Endothelial cell (in vitro differentiated cells): ENCODE results near the gene CHPF. TPM values are rescaled to one million over a fixed set of nuclear protein-coding genes. Genes with fewer than 3 reads are reported as not detected.

Experiments used
- DNase-seq: peaks from one replicate; pipeline ENCODE4 v3.0.0; 2021; ENCODE audit warnings: low spot score
- H3K27ac Mint-ChIP-seq: one replicate; pipeline ENCODE4 v1.8.0; 2021; ENCODE audit warnings: mixed read lengths, inconsistent platforms; ENCODE audit not compliant: unreplicated experiment
- H3K27me3 Mint-ChIP-seq: one replicate; pipeline ENCODE4 v1.8.0; 2021; ENCODE audit warnings: mild to moderate bottlenecking, moderate library complexity, mixed read lengths, inconsistent platforms; ENCODE audit not compliant: unreplicated experiment
- H3K36me3 Mint-ChIP-seq: one replicate; pipeline ENCODE4 v1.8.0; 2021; ENCODE audit warnings: mild to moderate bottlenecking, low read depth, mixed read lengths, inconsistent platforms; ENCODE audit not compliant: unreplicated experiment
- H3K4me1 Mint-ChIP-seq: one replicate; pipeline ENCODE4 v1.8.0; 2021; ENCODE audit warnings: mild to moderate bottlenecking, mixed read lengths, inconsistent platforms; ENCODE audit not compliant: unreplicated experiment
- H3K4me3 Mint-ChIP-seq: one replicate; pipeline ENCODE4 v1.8.0; 2021; ENCODE audit warnings: mild to moderate bottlenecking, mixed read lengths, inconsistent platforms; ENCODE audit not compliant: unreplicated experiment
- H3K9me3 Mint-ChIP-seq: one replicate; pipeline ENCODE4 v1.8.0; 2021; ENCODE audit warnings: mixed read lengths, inconsistent platforms; ENCODE audit not compliant: unreplicated experiment
- total RNA-seq: library from RNA; stranded (reverse); fragmentation: NEBNext Ultra II Directional; extraction: Animal tissue kit (Norgen Biotek cat#: 25700); gene quantifications from one replicate; pipeline ENCODE4 v1.2.1, GENCODE V29; 2021; ENCODE audit not compliant: unreplicated experiment
- TF ChIP-seq, protein P1 (sequence below): fragments of 200-600 bp; sonication (generic); IDR thresholded peaks from one replicate; pipeline ENCODE4 v1.5.0; 2021; ENCODE audit warnings: antibody characterized with exemption; ENCODE audit not compliant: unreplicated experiment

The CHPF gene
- total RNA-seq, 1 donor from 2014 or later, result 4.1 TPM

DNA sequence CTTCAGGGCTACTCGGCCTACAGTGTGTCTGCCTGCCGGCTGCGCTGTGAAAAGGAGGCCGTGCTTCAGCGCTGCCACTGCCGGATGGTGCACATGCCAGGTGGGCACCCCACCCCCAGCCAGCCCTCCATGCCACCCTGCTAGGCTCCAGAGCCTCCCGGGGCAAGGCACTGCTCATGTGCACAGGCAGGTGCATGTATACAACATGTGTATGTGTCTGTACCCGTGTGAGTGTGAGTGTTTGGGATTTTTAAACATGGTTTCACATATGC lies 11.3 kb downstream of the CHPF start:
- H3K9me3 Mint-ChIP-seq, result no peaks in the 10 kb centered on the region
- H3K27me3 Mint-ChIP-seq, result peaks cover 19% of the 10 kb centered on the region
- DNase-seq, result no peak
- no peak overlapping the region for H3K27ac Mint-ChIP-seq
- H3K4me3 Mint-ChIP-seq, result no peak overlapping the region
- peaks cover 26% of the 10 kb centered on the region for H3K4me1 Mint-ChIP-seq
- TF ChIP-seq, protein P1, sequence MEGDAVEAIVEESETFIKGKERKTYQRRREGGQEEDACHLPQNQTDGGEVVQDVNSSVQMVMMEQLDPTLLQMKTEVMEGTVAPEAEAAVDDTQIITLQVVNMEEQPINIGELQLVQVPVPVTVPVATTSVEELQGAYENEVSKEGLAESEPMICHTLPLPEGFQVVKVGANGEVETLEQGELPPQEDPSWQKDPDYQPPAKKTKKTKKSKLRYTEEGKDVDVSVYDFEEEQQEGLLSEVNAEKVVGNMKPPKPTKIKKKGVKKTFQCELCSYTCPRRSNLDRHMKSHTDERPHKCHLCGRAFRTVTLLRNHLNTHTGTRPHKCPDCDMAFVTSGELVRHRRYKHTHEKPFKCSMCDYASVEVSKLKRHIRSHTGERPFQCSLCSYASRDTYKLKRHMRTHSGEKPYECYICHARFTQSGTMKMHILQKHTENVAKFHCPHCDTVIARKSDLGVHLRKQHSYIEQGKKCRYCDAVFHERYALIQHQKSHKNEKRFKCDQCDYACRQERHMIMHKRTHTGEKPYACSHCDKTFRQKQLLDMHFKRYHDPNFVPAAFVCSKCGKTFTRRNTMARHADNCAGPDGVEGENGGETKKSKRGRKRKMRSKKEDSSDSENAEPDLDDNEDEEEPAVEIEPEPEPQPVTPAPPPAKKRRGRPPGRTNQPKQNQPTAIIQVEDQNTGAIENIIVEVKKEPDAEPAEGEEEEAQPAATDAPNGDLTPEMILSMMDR, result no peak
- H3K36me3 Mint-ChIP-seq, result no peaks in the 10 kb centered on the region

DNA sequence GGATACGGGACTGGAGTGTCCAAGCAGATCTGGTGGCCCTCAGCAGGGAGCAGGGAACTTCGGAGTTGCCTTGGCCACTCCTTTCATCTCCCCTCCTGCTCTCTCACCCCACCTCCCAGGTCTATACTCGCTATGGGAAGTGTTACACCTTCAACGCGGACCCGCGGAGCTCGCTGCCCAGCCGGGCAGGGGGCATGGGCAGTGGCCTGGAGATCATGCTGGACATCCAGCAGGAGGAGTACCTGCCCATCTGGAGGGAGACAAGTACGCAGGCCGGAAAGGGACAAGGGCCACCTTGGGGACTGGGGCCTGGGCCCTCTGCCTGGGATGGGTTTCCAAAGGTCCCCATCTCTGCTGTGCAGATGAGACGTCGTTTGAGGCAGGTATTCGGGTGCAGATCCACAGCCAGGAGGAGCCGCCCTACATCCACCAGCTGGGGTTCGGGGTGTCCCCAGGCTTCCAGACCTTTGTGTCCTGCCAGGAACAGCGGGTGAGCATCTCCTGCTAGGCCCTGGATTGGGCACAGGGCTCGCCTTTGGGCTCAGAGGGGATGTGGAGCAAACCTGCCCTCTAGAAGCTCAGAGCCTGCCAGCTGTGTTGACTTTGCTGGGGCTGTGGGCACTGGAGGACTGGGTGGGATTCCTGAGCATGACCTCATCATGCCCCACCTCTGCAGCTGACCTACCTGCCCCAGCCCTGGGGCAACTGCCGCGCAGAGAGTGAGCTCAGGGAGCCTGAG lies 11.8 kb downstream of the CHPF start:
- H3K27ac Mint-ChIP-seq, result no peak overlapping the region
- H3K27me3 Mint-ChIP-seq, result peaks cover 23% of the 10 kb centered on the region
- no peaks in the 10 kb centered on the region for H3K36me3 Mint-ChIP-seq
- peaks cover 22% of the 10 kb centered on the region for H3K4me1 Mint-ChIP-seq
- no peaks in the 10 kb centered on the region for H3K9me3 Mint-ChIP-seq
- no peak overlapping the region for H3K4me3 Mint-ChIP-seq
- TF ChIP-seq, protein P1, result no peak
- no peak for DNase-seq

DNA sequence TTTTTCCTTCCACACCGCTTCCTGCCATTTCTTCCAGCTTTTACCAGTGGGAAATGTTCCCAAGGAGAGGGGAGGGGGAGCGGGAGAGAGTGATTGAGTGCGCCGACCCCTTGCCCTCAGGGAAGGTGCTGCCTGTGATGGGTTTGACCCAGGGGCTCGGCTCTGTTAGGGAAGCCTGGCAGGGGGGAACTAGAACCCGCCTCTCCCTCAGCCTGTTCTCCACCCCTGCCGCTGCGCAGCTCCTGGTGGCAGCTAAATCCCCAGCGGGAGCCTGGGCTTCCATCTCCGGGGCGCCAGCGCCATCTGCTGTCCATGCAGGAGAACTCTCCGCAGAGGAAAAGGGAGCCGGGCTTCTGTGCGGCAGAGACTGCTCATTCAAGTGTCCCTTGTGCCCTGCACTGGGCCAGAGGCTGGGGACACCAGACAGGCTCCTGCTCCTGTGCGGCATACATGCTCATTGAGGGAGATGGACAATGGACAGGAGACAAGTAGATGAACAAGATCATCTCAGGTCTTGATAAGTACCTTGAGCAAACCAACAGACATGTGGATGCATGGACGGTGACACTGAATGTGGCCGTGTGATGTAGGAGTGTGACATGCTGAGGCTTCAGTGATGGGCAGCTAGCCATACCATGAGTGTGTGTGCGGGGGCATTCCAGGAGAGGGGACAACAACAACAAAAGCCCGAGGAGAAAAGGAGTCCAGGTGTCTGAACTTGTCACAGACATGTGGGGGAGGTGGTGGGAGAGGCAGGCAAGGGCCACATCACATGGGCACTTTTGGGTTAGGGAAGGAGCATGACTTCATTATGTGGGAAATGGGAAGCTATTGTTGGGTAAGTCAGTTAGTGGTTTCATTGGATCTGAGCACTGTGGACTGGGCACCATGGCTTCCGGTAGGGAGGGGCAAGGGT lies 13.3 kb downstream of the CHPF start:
- H3K27ac Mint-ChIP-seq, result no peak overlapping the region
- no peaks in the 10 kb centered on the region for H3K36me3 Mint-ChIP-seq
- DNase-seq, result peak; percentile 97
- H3K9me3 Mint-ChIP-seq, result no peaks in the 10 kb centered on the region
- TF ChIP-seq, protein P1, result peak; percentile 89
- peaks cover 27% of the 10 kb centered on the region for H3K4me1 Mint-ChIP-seq
- peaks cover 28% of the 10 kb centered on the region for H3K27me3 Mint-ChIP-seq
- no peak overlapping the region for H3K4me3 Mint-ChIP-seq

DNA sequence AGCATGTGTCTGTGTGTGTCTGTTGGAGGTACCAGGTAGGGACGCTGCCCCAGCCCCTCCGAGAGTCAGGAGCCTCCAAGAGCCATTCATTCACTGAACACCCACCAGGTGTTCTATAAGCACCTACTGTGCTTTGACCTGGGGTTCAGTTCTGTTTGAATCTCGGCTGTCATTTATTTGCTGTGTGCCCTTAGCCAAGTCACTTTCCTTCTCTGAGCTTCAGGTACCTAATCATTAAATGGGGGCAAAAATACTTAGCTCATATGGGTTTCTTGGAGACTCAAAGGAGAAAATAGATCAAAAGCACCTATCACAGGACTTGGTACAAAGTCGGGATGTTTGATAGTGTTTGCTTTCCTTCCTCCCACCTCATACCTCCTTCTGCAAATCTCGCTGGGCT lies 16.1 kb downstream of the CHPF start:
- H3K4me3 Mint-ChIP-seq, result no peak overlapping the region
- peaks cover 36% of the 10 kb centered on the region for H3K27me3 Mint-ChIP-seq
- DNase-seq, result no peak
- no peaks in the 10 kb centered on the region for H3K9me3 Mint-ChIP-seq
- peaks cover 33% of the 10 kb centered on the region for H3K4me1 Mint-ChIP-seq
- H3K36me3 Mint-ChIP-seq, result no peaks in the 10 kb centered on the region
- H3K27ac Mint-ChIP-seq, result no peak overlapping the region
- TF ChIP-seq, protein P1, result no peak

DNA sequence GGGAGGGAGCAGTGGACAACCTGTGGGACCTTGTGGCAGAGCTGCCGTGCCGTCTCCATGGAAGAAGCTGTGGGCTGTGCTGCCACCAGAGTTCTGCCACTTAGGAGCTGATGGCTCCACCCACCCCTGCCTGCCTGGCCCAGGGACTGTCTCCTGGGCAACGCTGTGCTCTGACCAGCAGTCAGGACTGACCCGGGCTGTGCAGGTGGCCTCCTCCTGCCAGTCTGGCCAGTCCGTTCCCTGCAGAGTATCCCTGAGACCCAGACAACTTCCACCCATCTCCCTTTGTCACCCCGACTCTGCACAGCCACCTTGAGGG lies 16.6 kb downstream of the CHPF start:
- H3K4me1 Mint-ChIP-seq, result peaks cover 34% of the 10 kb centered on the region
- H3K36me3 Mint-ChIP-seq, result no peaks in the 10 kb centered on the region
- TF ChIP-seq, protein P1, result no peak
- H3K9me3 Mint-ChIP-seq, result no peaks in the 10 kb centered on the region
- DNase-seq, result no peak
- no peak overlapping the region for H3K27ac Mint-ChIP-seq
- H3K27me3 Mint-ChIP-seq, result peaks cover 35% of the 10 kb centered on the region
- H3K4me3 Mint-ChIP-seq, result no peak overlapping the region
